HFFc6 (cell line): ENCODE measurements around the gene WASF3. TPM values are rescaled to one million over a fixed set of nuclear protein-coding genes. Genes with fewer than 3 reads are reported as not detected.

Experiments
- DNase-seq: peaks from one replicate; pipeline ENCODE4 v3.0.0-alpha.2; 2018
- H3K27ac Mint-ChIP-seq: 2 replicates; pipeline ENCODE4 v1.8.0; 2020; ENCODE audit warnings: mild to moderate bottlenecking, mixed read lengths
- H3K27me3 Mint-ChIP-seq: 2 replicates; pipeline ENCODE4 v1.8.0; 2021; ENCODE audit warnings: mild to moderate bottlenecking, moderate library complexity, mixed read lengths; ENCODE audit not compliant: insufficient read depth
- H3K36me3 Mint-ChIP-seq: 2 replicates; pipeline ENCODE4 v1.8.0; 2021; ENCODE audit warnings: low read depth, mixed read lengths
- H3K4me1 Mint-ChIP-seq: 2 replicates; pipeline ENCODE4 v1.8.0; 2020; ENCODE audit warnings: low read depth, mixed read lengths
- H3K4me3 Mint-ChIP-seq: 2 replicates; pipeline ENCODE4 v1.8.0; 2020; ENCODE audit warnings: mild to moderate bottlenecking, moderate library complexity, mixed read lengths
- H3K9me3 Mint-ChIP-seq: 2 replicates; pipeline ENCODE4 v1.8.0; 2020; ENCODE audit warnings: mild to moderate bottlenecking, mixed read lengths
- CTCF ChIP-seq: fragments of 200-600 bp; sonication (generic); IDR thresholded peaks from 2 replicates; pipeline ENCODE4 v1.5.0; 2021; ENCODE audit warnings: antibody characterized with exemption, mild to moderate bottlenecking
- total RNA-seq, 6 experiments: library from RNA; stranded (reverse); fragmentation: NEBNext Ultra II Directional; extraction: Animal tissue kit (Norgen Biotek cat#: 25700); gene quantifications; 2 replicates in 1 of 6; 3 replicates in 5 of 6; pipeline ENCODE4 v1.2.3, GENCODE V29; 2021

Gene WASF3
- total RNA-seq, 6 experiments from 2014 or later, result 26.4 to 32.9 (median 28.2) TPM

- Mint-ChIP-seq H3K4me3 (no peak overlapping the region), H3K27me3 (no peaks in the 10 kb centered on the region; the same call in 1 of the 2 replicates), H3K9me3 (no peaks in the 10 kb centered on the region), H3K36me3 (no peaks in the 10 kb centered on the region), H3K4me1 (peaks cover 20% of the 10 kb centered on the region), H3K27ac (no peak overlapping the region)
- no peak for DNase-seq
- no peak for TF ChIP-seq CTCF
Observed at GRCh38 chr13:26658448-26659385, 101.2 kb downstream of the WASF3 start.

- no peak overlapping the region for H3K27ac Mint-ChIP-seq
- no peaks in the 10 kb centered on the region; the same call in 1 of the 2 replicates for H3K27me3 Mint-ChIP-seq
- TF ChIP-seq CTCF, result no peak
- no peak for DNase-seq
- no peaks in the 10 kb centered on the region for H3K36me3 Mint-ChIP-seq
- no peak overlapping the region for H3K4me3 Mint-ChIP-seq
- H3K9me3 Mint-ChIP-seq, result no peaks in the 10 kb centered on the region
- peaks cover 27% of the 10 kb centered on the region for H3K4me1 Mint-ChIP-seq
Observed at GRCh38 chr13:26660185-26660584, 102.7 kb downstream of the WASF3 start.

GRCh38 chr13:26660766-26661165 is 103.3 kb downstream of the WASF3 start:
- Mint-ChIP-seq H3K4me1 (peaks cover 27% of the 10 kb centered on the region), H3K9me3 (no peaks in the 10 kb centered on the region), H3K4me3 (no peak overlapping the region), H3K36me3 (no peaks in the 10 kb centered on the region), H3K27me3 (no peaks in the 10 kb centered on the region; the same call in 1 of the 2 replicates), H3K27ac (no peak overlapping the region)
- no peak for TF ChIP-seq CTCF
- DNase-seq, result no peak

GRCh38 chr13:26663791-26664190 is 106.3 kb downstream of the WASF3 start:
- H3K27me3 Mint-ChIP-seq, result no peaks in the 10 kb centered on the region; the same call in 1 of the 2 replicates
- no peak for DNase-seq
- H3K4me3 Mint-ChIP-seq, result no peak overlapping the region
- no peaks in the 10 kb centered on the region for H3K9me3 Mint-ChIP-seq
- H3K36me3 Mint-ChIP-seq, result no peaks in the 10 kb centered on the region
- peaks cover 21% of the 10 kb centered on the region for H3K4me1 Mint-ChIP-seq
- TF ChIP-seq CTCF, result no peak
- no peak overlapping the region for H3K27ac Mint-ChIP-seq

- TF ChIP-seq CTCF, result no peak
- Mint-ChIP-seq H3K4me1 (peaks cover 21% of the 10 kb centered on the region), H3K9me3 (no peaks in the 10 kb centered on the region), H3K36me3 (no peaks in the 10 kb centered on the region), H3K27me3 (no peaks in the 10 kb centered on the region; the same call in 1 of the 2 replicates), H3K4me3 (no peak overlapping the region), H3K27ac (no peak overlapping the region)
- no peak for DNase-seq
Observed at GRCh38 chr13:26664286-26664685, 106.8 kb downstream of the WASF3 start.
